ENCODE measurements around the gene E2F1. TPM values are rescaled to one million over a fixed set of nuclear protein-coding genes. Genes with fewer than 3 reads are reported as not detected.
A peak's percentile ranks its signal among the peaks of the same experiment; 100 is the strongest.

E2F1 gene
- total and polyA plus RNA-seq, 7 experiments from 2014 or later, result 0.46 to 61.6 (median 1.5) TPM; not detected in 1

DNA sequence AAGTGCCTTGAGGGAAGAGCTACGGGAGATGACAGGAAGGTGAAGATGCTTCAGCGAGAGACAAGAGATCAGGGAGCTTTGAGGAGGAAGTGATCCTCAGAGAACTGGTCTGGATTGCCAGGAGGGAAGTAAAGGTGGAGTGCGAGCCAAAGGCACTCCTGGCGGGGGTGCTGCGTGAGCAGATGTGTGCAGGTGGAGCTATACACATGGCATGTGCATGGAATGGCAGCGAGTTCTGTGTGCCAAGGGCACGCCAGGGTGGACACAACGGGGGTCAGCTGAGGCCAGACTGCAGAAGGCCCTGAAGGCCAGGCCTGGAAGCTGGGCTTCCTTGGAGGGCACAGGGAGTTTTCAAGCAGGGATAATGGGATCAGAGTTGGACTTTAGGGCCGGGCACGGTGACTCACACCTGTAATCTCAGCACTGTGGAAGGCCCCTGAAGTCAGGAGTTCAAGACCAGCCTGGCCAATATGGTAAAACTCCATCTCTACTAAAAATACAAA, 27.7 kb upstream of the E2F1 start:
- POLR2A ChIA-PET, result interaction anchor here (0.5 to 0.7 kb wide), 3 partner anchors 19 to 76 kb away, joined by 3 to 4 read pairs (median 3); no protein-coding TSS in a partner anchor
- H3K36me3 ChIP-seq (ENCODE audit: control insufficient read depth in 2 of 3, insufficient read depth in 3 of 3, low read length in 3 of 3), result peaks cover 0 to 44% (median 11%) of the 10 kb centered on the region in 3 experiments
- intact Hi-C loops (cut with micrococcal nuclease), result no loop called here
- peak overlapping the region in 1 of 10 donors; percentile 7 for H3K4me3 Mint-ChIP-seq
- no peak overlapping the region for H3K4me3 ChIP-seq (ENCODE audit: low read length)
- H3K27me3 ChIP-seq (ENCODE audit: control insufficient read depth in 2 of 2, insufficient read depth in 2 of 2, low read length in 2 of 2), result no peaks in the 10 kb centered on the region
- ATAC-seq (no peak), DNase-seq (no peak)
- H3K4me1 ChIP-seq (ENCODE audit: control insufficient read depth in 2 of 2, insufficient read depth in 2 of 2, low read length in 2 of 2), result peaks cover 0 to 5% of the 10 kb centered on the region in 2 donors
- H3K27me3 Mint-ChIP-seq, result no peaks in the 10 kb centered on the region
- H3K4me1 Mint-ChIP-seq, result peaks cover 13 to 40% (median 26%) of the 10 kb centered on the region in 7 donors
- peaks cover 13 to 45% (median 27%) of the 10 kb centered on the region in 5 donors for H3K36me3 Mint-ChIP-seq
- H3K27ac Mint-ChIP-seq, result no peak overlapping the region
- CTCF ChIA-PET, result no interaction called here
- no peaks in the 10 kb centered on the region for H3K9me3 Mint-ChIP-seq
- H3K9me3 ChIP-seq (ENCODE audit: control insufficient read depth in 2 of 3, low read length in 3 of 3), result no peaks in the 10 kb centered on the region
- no peak overlapping the region for H3K27ac ChIP-seq (ENCODE audit: low read depth, low read length)

DNA sequence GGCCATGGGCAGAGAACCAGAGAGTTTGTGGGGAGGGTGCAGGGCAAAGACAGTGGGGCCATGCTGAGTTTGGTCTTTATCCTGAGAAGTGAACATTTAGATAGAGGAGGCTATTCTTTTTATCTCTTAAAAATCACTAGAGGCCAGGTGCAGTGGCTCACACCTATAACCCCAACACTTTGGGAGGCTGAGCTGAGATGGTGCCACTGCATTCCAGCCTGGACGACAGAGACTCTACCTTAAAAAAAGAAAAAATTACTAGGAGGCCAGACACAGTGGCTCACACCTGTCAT, 25.2 kb upstream of the E2F1 start:
- Mint-ChIP-seq H3K36me3 (peaks cover 19 to 50% (median 28%) of the 10 kb centered on the region in 5 donors), H3K4me3 (no peak overlapping the region), H3K9me3 (no peaks in the 10 kb centered on the region), H3K27me3 (no peaks in the 10 kb centered on the region), H3K27ac (peak overlapping the region in 2 of 9 donors; percentile 9 to 50), H3K4me1 (peaks cover 8 to 29% (median 14%) of the 10 kb centered on the region in 7 donors)
- Histone ChIP-seq H3K36me3 (ENCODE audit: control insufficient read depth in 2 of 3, insufficient read depth in 3 of 3, low read length in 3 of 3) (peaks cover 0 to 58% (median 11%) of the 10 kb centered on the region in 3 experiments), H3K4me1 (ENCODE audit: control insufficient read depth in 2 of 2, insufficient read depth in 2 of 2, low read length in 2 of 2) (no peaks in the 10 kb centered on the region), H3K27me3 (ENCODE audit: control insufficient read depth in 2 of 2, insufficient read depth in 2 of 2, low read length in 2 of 2) (no peaks in the 10 kb centered on the region), H3K4me3 (ENCODE audit: low read length) (no peak overlapping the region), H3K27ac (ENCODE audit: low read depth, low read length) (no peak overlapping the region), H3K9me3 (ENCODE audit: control insufficient read depth in 2 of 3, low read length in 3 of 3) (no peaks in the 10 kb centered on the region)
- CTCF ChIA-PET, result no interaction called here
- no peak for DNase-seq
- POLR2A ChIA-PET, result no interaction called here
- ATAC-seq, result no peak
- intact Hi-C loops (cut with micrococcal nuclease), result no loop called here

DNA sequence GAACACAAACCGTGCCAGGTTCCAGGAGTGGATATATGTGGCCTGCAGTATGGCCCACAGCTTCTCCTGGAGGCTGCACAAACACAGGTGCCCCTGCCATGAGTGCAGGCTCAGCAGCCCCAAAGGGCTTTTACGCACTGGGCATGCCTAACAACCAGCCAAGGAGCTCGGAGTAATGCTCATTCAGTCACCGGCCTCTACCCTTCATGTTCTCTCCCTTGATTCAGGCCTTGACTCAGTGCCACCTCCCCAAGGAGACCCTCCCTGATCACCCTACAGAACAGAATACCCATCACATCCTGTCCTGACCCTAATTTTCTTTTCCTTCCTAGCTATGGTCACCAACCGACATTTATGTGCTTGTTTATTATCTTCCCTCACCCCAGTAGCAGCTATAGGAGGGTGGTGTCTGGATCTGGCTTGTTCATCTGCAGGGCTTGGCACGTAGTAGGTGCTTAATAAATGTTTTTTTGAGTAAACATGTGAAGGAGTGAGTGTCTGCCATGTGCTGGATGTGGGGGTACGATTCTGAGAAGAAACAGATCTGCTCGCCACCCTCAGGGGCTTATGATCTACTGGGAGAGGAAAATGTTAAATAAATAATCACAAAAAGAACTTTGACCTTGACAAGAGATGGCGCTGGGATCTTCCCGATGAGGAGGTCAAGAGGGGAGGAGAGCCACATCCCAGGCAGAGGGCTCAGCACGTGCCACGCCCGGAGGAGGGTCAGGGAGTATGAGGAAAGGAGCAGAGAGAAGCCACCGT, 24.7 kb upstream of the E2F1 start:
- ChIA-PET CTCF (no interaction called here), POLR2A (interaction anchor here (1.1 kb wide), 1 partner anchor 9 kb away, joined by 4 read pairs; the partner anchor contains the start of gene PXMP4)
- peak overlapping the region in 4 of 9 donors; percentile 9 to 63 (median 33) for H3K27ac Mint-ChIP-seq
- ATAC-seq, result no peak
- H3K27me3 ChIP-seq (ENCODE audit: control insufficient read depth in 2 of 2, insufficient read depth in 2 of 2, low read length in 2 of 2), result no peaks in the 10 kb centered on the region
- H3K4me3 ChIP-seq (ENCODE audit: low read length), result no peak overlapping the region
- no peak for DNase-seq
- H3K27me3 Mint-ChIP-seq, result no peaks in the 10 kb centered on the region
- no peaks in the 10 kb centered on the region for H3K9me3 Mint-ChIP-seq
- peaks cover 19 to 46% (median 24%) of the 10 kb centered on the region in 5 donors for H3K36me3 Mint-ChIP-seq
- intact Hi-C loops (cut with micrococcal nuclease), result no loop called here
- no peak overlapping the region for H3K4me3 Mint-ChIP-seq
- no peaks in the 10 kb centered on the region for H3K9me3 ChIP-seq (ENCODE audit: control insufficient read depth in 2 of 3, low read length in 3 of 3)
- peaks cover 6 to 25% (median 9%) of the 10 kb centered on the region in 7 donors for H3K4me1 Mint-ChIP-seq
- H3K27ac ChIP-seq (ENCODE audit: low read depth, low read length), result no peak overlapping the region
- H3K4me1 ChIP-seq (ENCODE audit: control insufficient read depth in 2 of 2, insufficient read depth in 2 of 2, low read length in 2 of 2), result no peaks in the 10 kb centered on the region
- H3K36me3 ChIP-seq (ENCODE audit: control insufficient read depth in 2 of 3, insufficient read depth in 3 of 3, low read length in 3 of 3), result peaks cover 0 to 58% (median 11%) of the 10 kb centered on the region in 3 experiments

DNA sequence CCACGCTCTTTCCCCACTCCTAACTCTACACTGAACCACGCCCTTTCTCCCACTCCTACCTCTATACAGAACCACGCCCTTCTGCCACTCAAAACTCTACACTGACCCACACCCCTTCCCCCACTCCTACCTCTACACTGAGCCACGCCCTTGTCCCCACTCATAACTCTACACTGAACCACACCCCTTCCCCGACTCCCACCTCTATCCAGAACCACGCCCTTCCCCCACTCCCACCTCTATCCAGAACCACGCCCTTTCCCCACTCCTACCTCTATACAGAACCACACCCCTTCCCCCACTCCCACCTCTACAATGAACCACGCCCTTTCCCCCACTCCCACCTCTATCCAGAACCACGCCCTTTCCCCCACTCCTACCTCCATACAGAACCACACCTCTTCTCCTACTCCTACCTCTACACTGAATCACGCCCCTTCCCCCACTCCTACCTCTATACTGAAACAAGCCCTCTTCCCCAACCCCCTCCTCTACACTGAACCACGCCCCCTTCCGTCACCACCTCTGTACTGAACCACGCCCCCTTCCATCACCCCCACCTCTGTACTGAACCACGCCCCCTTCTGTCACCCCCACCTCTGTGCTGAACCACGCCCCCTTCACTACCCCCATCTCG, 23.8 kb upstream of the E2F1 start:
- Mint-ChIP-seq H3K4me1 (peaks cover 6 to 25% (median 9%) of the 10 kb centered on the region in 7 donors), H3K36me3 (peaks cover 19 to 46% (median 24%) of the 10 kb centered on the region in 5 donors), H3K9me3 (no peaks in the 10 kb centered on the region), H3K27ac (peak overlapping the region in 1 of 9 donors; percentile 45), H3K4me3 (peak overlapping the region in 1 of 10 donors; percentile 55), H3K27me3 (no peaks in the 10 kb centered on the region)
- ChIA-PET POLR2A (interaction anchor here (1.1 kb wide), 1 partner anchor 10 kb away, joined by 4 read pairs; the partner anchor contains the start of gene PXMP4), CTCF (no interaction called here)
- intact Hi-C loops (cut with micrococcal nuclease), result no loop called here
- DNase-seq (no peak), ATAC-seq (no peak)
- Histone ChIP-seq H3K4me3 (ENCODE audit: low read length) (no peak overlapping the region), H3K9me3 (ENCODE audit: control insufficient read depth in 2 of 3, low read length in 3 of 3) (no peaks in the 10 kb centered on the region), H3K36me3 (ENCODE audit: control insufficient read depth in 2 of 3, insufficient read depth in 3 of 3, low read length in 3 of 3) (peaks cover 0 to 58% (median 11%) of the 10 kb centered on the region in 3 experiments), H3K27me3 (ENCODE audit: control insufficient read depth in 2 of 2, insufficient read depth in 2 of 2, low read length in 2 of 2) (no peaks in the 10 kb centered on the region), H3K4me1 (ENCODE audit: control insufficient read depth in 2 of 2, insufficient read depth in 2 of 2, low read length in 2 of 2) (no peaks in the 10 kb centered on the region), H3K27ac (ENCODE audit: low read depth, low read length) (no peak overlapping the region)

DNA sequence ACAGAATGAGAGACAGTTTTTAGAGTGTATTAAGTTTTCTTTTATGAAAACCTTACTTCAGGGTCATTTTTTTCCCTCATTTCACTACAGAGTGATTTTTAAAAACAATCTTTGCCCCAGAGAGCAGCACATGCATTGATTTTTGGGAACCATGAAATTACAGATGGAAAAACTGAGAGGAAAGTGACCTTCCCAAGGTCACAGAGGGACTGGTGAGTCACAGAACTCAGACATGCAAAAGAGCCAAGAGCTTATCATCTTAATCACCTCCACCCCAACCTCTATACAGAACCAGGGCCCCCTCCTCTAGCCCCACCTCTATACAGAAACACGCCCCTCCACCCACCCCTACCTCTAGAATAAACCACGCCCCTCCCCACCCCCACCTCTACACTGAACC, 23.2 kb upstream of the E2F1 start:
- no peak overlapping the region for H3K4me3 ChIP-seq (ENCODE audit: low read length)
- Mint-ChIP-seq H3K27me3 (no peaks in the 10 kb centered on the region), H3K4me1 (peaks cover 6 to 25% (median 9%) of the 10 kb centered on the region in 7 donors), H3K27ac (peak overlapping the region in 2 of 9 donors; percentile 65 to 70), H3K9me3 (no peaks in the 10 kb centered on the region), H3K4me3 (peak overlapping the region in 1 of 10 donors; percentile 50), H3K36me3 (peaks cover 19 to 51% (median 28%) of the 10 kb centered on the region in 5 donors)
- H3K27me3 ChIP-seq (ENCODE audit: control insufficient read depth in 2 of 2, insufficient read depth in 2 of 2, low read length in 2 of 2), result no peaks in the 10 kb centered on the region
- H3K4me1 ChIP-seq (ENCODE audit: control insufficient read depth in 2 of 2, insufficient read depth in 2 of 2, low read length in 2 of 2), result no peaks in the 10 kb centered on the region
- no peaks in the 10 kb centered on the region for H3K9me3 ChIP-seq (ENCODE audit: control insufficient read depth in 2 of 3, low read length in 3 of 3)
- ATAC-seq, result no peak
- DNase-seq, result no peak
- CTCF ChIA-PET, result no interaction called here
- no peak overlapping the region for H3K27ac ChIP-seq (ENCODE audit: low read depth, low read length)
- intact Hi-C loops (cut with micrococcal nuclease), result no loop called here
- peaks cover 0 to 53% (median 8%) of the 10 kb centered on the region in 3 experiments for H3K36me3 ChIP-seq (ENCODE audit: control insufficient read depth in 2 of 3, insufficient read depth in 3 of 3, low read length in 3 of 3)
- POLR2A ChIA-PET, result no interaction called here

DNA sequence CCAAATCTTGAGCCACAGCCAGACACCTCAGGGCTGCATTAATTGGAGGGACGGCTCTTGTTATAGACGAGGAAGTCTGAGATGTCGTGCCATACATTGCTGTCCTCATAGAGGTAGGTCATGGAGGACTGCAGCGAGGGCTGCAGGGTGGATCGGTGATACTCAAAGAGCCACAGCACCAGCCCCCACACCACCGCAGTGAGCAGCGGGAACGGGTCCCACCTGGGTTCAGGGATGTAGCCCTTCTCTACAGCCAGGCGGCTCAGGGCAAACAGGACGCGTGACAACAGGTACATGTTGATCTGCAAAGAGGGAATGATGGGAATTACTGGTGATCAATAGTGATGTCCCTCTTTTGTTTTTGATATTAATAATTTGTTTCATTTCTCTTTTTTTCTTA, 21.5 kb upstream of the E2F1 start:
- Histone ChIP-seq H3K27ac (ENCODE audit: low read depth, low read length) (no peak overlapping the region), H3K36me3 (ENCODE audit: control insufficient read depth in 2 of 3, insufficient read depth in 3 of 3, low read length in 3 of 3) (peaks cover 0 to 37% (median 0%) of the 10 kb centered on the region in 3 experiments), H3K4me1 (ENCODE audit: control insufficient read depth in 2 of 2, insufficient read depth in 2 of 2, low read length in 2 of 2) (no peaks in the 10 kb centered on the region), H3K9me3 (ENCODE audit: control insufficient read depth in 2 of 3, low read length in 3 of 3) (no peaks in the 10 kb centered on the region), H3K27me3 (ENCODE audit: control insufficient read depth in 2 of 2, insufficient read depth in 2 of 2, low read length in 2 of 2) (no peaks in the 10 kb centered on the region), H3K4me3 (ENCODE audit: low read length) (no peak overlapping the region)
- H3K27me3 Mint-ChIP-seq, result no peaks in the 10 kb centered on the region
- no peak for DNase-seq
- ATAC-seq, result no peak
- CTCF ChIA-PET, result no interaction called here
- peaks cover 6 to 25% (median 9%) of the 10 kb centered on the region in 7 donors for H3K4me1 Mint-ChIP-seq
- peaks cover 11 to 46% (median 18%) of the 10 kb centered on the region in 5 donors for H3K36me3 Mint-ChIP-seq
- H3K9me3 Mint-ChIP-seq, result no peaks in the 10 kb centered on the region
- intact Hi-C loops (cut with micrococcal nuclease), result no loop called here
- H3K4me3 Mint-ChIP-seq, result no peak overlapping the region
- POLR2A ChIA-PET, result no interaction called here
- H3K27ac Mint-ChIP-seq, result peak overlapping the region in 1 of 9 donors; percentile 24
